H9 (cell line): Measurements from ENCODE around the gene ADAMTS2. TPM values are rescaled to one million over a fixed set of nuclear protein-coding genes. Genes with fewer than 3 reads are reported as not detected.
A peak's percentile ranks its signal among the peaks of the same experiment; 100 is the strongest.

ENCODE experiments used
- DNase-seq: peaks from one replicate; pipeline ENCODE4 v3.0.0-alpha.2; 2017
- H2AFZ ChIP-seq: one replicate; pipeline ENCODE4 v1.6.1; 2013; ENCODE audit warnings: mild to moderate bottlenecking, low read length, control low read depth, moderate library complexity
- H2AK5ac ChIP-seq: 2 replicates; pipeline ENCODE4 v1.6.1; 2013; ENCODE audit warnings: low read length, control low read depth, mixed read lengths; ENCODE audit not compliant: insufficient read length
- H2BK120ac ChIP-seq: one replicate; pipeline ENCODE4 v1.6.1; 2013; ENCODE audit warnings: low read depth, mild to moderate bottlenecking, low read length, control low read depth, inconsistent platforms; ENCODE audit not compliant: poor library complexity, severe bottlenecking
- H2BK12ac ChIP-seq: 2 replicates; pipeline ENCODE4 v1.6.1; 2013; ENCODE audit warnings: low read length, control low read depth, mixed read lengths, low read depth; ENCODE audit not compliant: insufficient read length
- H2BK15ac ChIP-seq: 2 replicates; pipeline ENCODE4 v1.6.1; 2013; ENCODE audit warnings: low read depth, low read length, control low read depth
- H2BK20ac ChIP-seq: one replicate; pipeline ENCODE4 v1.6.1; 2013; ENCODE audit warnings: low read depth, mild to moderate bottlenecking, low read length, control low read depth, inconsistent platforms; ENCODE audit not compliant: poor library complexity, severe bottlenecking
- H2BK5ac ChIP-seq: 2 replicates; pipeline ENCODE4 v1.6.1; 2013; ENCODE audit warnings: low read length, control low read depth, mixed read lengths; ENCODE audit not compliant: insufficient read length
- H3K14ac ChIP-seq: 2 replicates; pipeline ENCODE4 v1.6.1; 2013; ENCODE audit warnings: low read length, control low read depth; ENCODE audit not compliant: insufficient read depth
- H3K18ac ChIP-seq: 2 replicates; pipeline ENCODE4 v1.6.1; 2013; ENCODE audit warnings: low read depth, mild to moderate bottlenecking, mixed read lengths, low read length, control low read depth; ENCODE audit not compliant: insufficient read length
- H3K23ac ChIP-seq: 2 replicates; pipeline ENCODE4 v1.6.1; 2013; ENCODE audit warnings: low read length, control low read depth, mixed read lengths, low read depth; ENCODE audit not compliant: insufficient read length
- H3K23me2 ChIP-seq: 2 replicates; pipeline ENCODE4 v1.6.1; 2013; ENCODE audit warnings: low read depth, mild to moderate bottlenecking, mixed read lengths, low read length, control low read depth; ENCODE audit not compliant: insufficient read length, poor library complexity, severe bottlenecking
- H3K27ac ChIP-seq: 2 replicates; pipeline ENCODE4 v1.5.1; 2013; ENCODE audit warnings: low read length, control low read depth, mixed read lengths, low read depth; ENCODE audit not compliant: insufficient read length
- H3K27me3 ChIP-seq: 2 replicates; pipeline ENCODE4 v1.6.1; 2013; ENCODE audit warnings: low read length, control low read depth, inconsistent platforms; ENCODE audit not compliant: insufficient read depth
- H3K4ac ChIP-seq: 2 replicates; pipeline ENCODE4 v1.6.1; 2013; ENCODE audit warnings: low read depth, mild to moderate bottlenecking, control low read depth, inconsistent platforms, low read length, moderate library complexity
- H3K4me1 ChIP-seq: 2 replicates; pipeline ENCODE4 v1.6.1; 2013; ENCODE audit warnings: low read length, control low read depth, inconsistent platforms; ENCODE audit not compliant: insufficient read depth
- H3K4me2 ChIP-seq: 2 replicates; pipeline ENCODE4 v1.6.1; 2013; ENCODE audit warnings: low read length, control low read depth, mixed read lengths; ENCODE audit not compliant: insufficient read length, insufficient read depth
- H3K56ac ChIP-seq: 2 replicates; pipeline ENCODE4 v1.6.1; 2013; ENCODE audit warnings: low read depth, mild to moderate bottlenecking, mixed read lengths, low read length, control low read depth; ENCODE audit not compliant: insufficient read length
- H3K79me1 ChIP-seq: 2 replicates; pipeline ENCODE4 v1.6.1; 2013; ENCODE audit warnings: low read depth, mild to moderate bottlenecking, moderate library complexity, low read length, control low read depth, inconsistent platforms; ENCODE audit not compliant: insufficient read depth, poor library complexity, severe bottlenecking
- H3K79me2 ChIP-seq: 2 replicates; pipeline ENCODE4 v1.6.1; 2013; ENCODE audit warnings: low read length, control low read depth, inconsistent platforms; ENCODE audit not compliant: insufficient read depth
- H3K9ac ChIP-seq: 2 replicates; pipeline ENCODE4 v1.6.1; 2013; ENCODE audit warnings: low read length, control low read depth, mixed read lengths; ENCODE audit not compliant: insufficient read length; ENCODE audit errors: extremely low read depth
- H3K9me3 ChIP-seq: one replicate; pipeline ENCODE4 v1.6.1; 2013; ENCODE audit warnings: low read depth, low read length, inconsistent platforms; ENCODE audit not compliant: control insufficient read depth
- H3T11ph ChIP-seq: one replicate; pipeline ENCODE4 v1.6.1; 2013; ENCODE audit warnings: mild to moderate bottlenecking, low read length, control low read depth, inconsistent platforms
- H4K20me1 ChIP-seq: one replicate; pipeline ENCODE4 v1.6.1; 2013; ENCODE audit not compliant: control insufficient read depth, insufficient read length, insufficient read depth
- H4K5ac ChIP-seq: 2 replicates; pipeline ENCODE4 v1.6.1; 2013; ENCODE audit warnings: low read depth, mild to moderate bottlenecking, mixed read lengths, low read length, control low read depth; ENCODE audit not compliant: insufficient read length
- H4K8ac ChIP-seq: replicated peaks from 2 replicates; pipeline ENCODE4 v1.6.1; 2013; ENCODE audit warnings: low read length, control low read depth, mixed read lengths, low read depth; ENCODE audit not compliant: insufficient read length
- H4K91ac ChIP-seq: 2 replicates; pipeline ENCODE4 v1.6.1; 2013; ENCODE audit warnings: low read depth, mild to moderate bottlenecking, moderate library complexity, mixed read lengths, low read length, control low read depth; ENCODE audit not compliant: insufficient read length
- H3K27ac Mint-ChIP-seq, 3 experiments: 2 replicates in 2 of 3; 3 replicates in 1 of 3; pipeline ENCODE4 v1.8.0; 2020 to 2021; ENCODE audit warnings: mixed read lengths in 3 of 3, mild to moderate bottlenecking in 1 of 3, moderate library complexity in 1 of 3
- H3K27me3 Mint-ChIP-seq: 2 replicates; pipeline ENCODE4 v1.8.0; 2021; ENCODE audit warnings: low read depth, mild to moderate bottlenecking, moderate library complexity, mixed read lengths
- H3K36me3 Mint-ChIP-seq, 3 experiments: 2 replicates in 2 of 3; 3 replicates in 1 of 3; pipeline ENCODE4 v1.8.0; 2020 to 2021; ENCODE audit warnings: low read depth in 3 of 3, mixed read lengths in 3 of 3; ENCODE audit not compliant: insufficient read depth in 1 of 3
- H3K4me1 Mint-ChIP-seq, 2 experiments: 2 replicates each; pipeline ENCODE4 v1.8.0; 2020; ENCODE audit warnings: mixed read lengths in 2 of 2
- H3K4me3 Mint-ChIP-seq, 2 experiments: 2 replicates in 1 of 2; 3 replicates in 1 of 2; pipeline ENCODE4 v1.8.0; 2020 to 2021; ENCODE audit warnings: mild to moderate bottlenecking in 2 of 2, mixed read lengths in 2 of 2, moderate library complexity in 1 of 2
- H3K9me3 Mint-ChIP-seq, 2 experiments: 2 replicates in 1 of 2; 3 replicates in 1 of 2; pipeline ENCODE4 v1.8.0; 2020; ENCODE audit warnings: mild to moderate bottlenecking in 2 of 2, mixed read lengths in 2 of 2, moderate library complexity in 1 of 2
- CTCF ChIP-seq: fragments of 200-600 bp; sonication (generic); conservative IDR thresholded peaks from 3 replicates; pipeline ENCODE4 v1.8.0; 2021; ENCODE audit warnings: antibody characterized with exemption, mild to moderate bottlenecking
- WGBS: extraction: QIAGEN DNeasy Blood & Tissue Kit; methylation state at CpG from one replicate; pipeline ENCODE4 v1.1.7; 2013; ENCODE audit warnings: missing lambda C conversion rate, low lambda C conversion rate, mixed read lengths; ENCODE audit not compliant: insufficient read length; ENCODE audit errors: extremely low coverage; 5-methylcytosine and 5-hydroxymethylcytosine counted together
- total RNA-seq: library from RNA; stranded (reverse); gene quantifications from 2 replicates; pipeline ENCODE4 v1.2.1, GENCODE V29; 2021

Gene ADAMTS2
- total RNA-seq, 1 experiment from 2014 or later = 5.4 TPM

GRCh38 chr5:179375831-179376365, 30.6 kb upstream of the ADAMTS2 start:
- Histone ChIP-seq H3K4me1 (no peaks in the 10 kb centered on the region), H4K8ac (no peak overlapping the region), H3K4ac (no peak overlapping the region), H2BK120ac (no peak overlapping the region), H3T11ph (no peak overlapping the region), H3K4me2 (no peak overlapping the region), H3K9ac (no peak overlapping the region), H3K56ac (no peak overlapping the region), H3K23ac (no peak overlapping the region), H4K20me1 (no peaks in the 10 kb centered on the region), H4K91ac (no peak overlapping the region), H3K14ac (no peak overlapping the region), H3K27me3 (no peaks in the 10 kb centered on the region), H2AFZ (no peak overlapping the region), H3K79me2 (no peaks in the 10 kb centered on the region), H3K27ac (no peak overlapping the region), H2BK12ac (no peak overlapping the region), H3K18ac (no peak overlapping the region), H3K9me3 (no peaks in the 10 kb centered on the region), H3K23me2 (no peaks in the 10 kb centered on the region), H2BK5ac (no peak overlapping the region), H3K79me1 (no peaks in the 10 kb centered on the region), H4K5ac (no peak overlapping the region), H2BK15ac (no peak overlapping the region), H2AK5ac (no peak overlapping the region), H2BK20ac (no peak overlapping the region)
- peak; percentile 19 for DNase-seq
- H3K4me3 Mint-ChIP-seq = no peak overlapping the region
- H3K4me1 Mint-ChIP-seq = peaks cover 0 to 5% of the 10 kb centered on the region in 2 experiments; a peak in 2 of 4 replicates
- H3K27me3 Mint-ChIP-seq = peaks cover 7% of the 10 kb centered on the region
- peaks cover 0 to 5% (median 4%) of the 10 kb centered on the region in 3 experiments; a peak in 5 of 7 replicates for H3K36me3 Mint-ChIP-seq
- peaks cover 8 to 12% of the 10 kb centered on the region in 2 experiments; a peak in 2 of 5 replicates for H3K9me3 Mint-ChIP-seq
- no CpG with 5 or more reads among the region's 2 CpGs for WGBS
- TF ChIP-seq CTCF = no peak
- no peak overlapping the region; a peak in 1 of 7 replicates for H3K27ac Mint-ChIP-seq
